GM12874 (cell line): ENCODE results near the gene PGP.

ENCODE experiments used
- TF ChIP-seq, protein P1 (sequence below): IDR thresholded peaks from 2 replicates; pipeline ENCODE4 v1.5.1; 2011; ENCODE audit warnings: low read depth, mild to moderate bottlenecking, control low read depth, low read length, moderate library complexity; ENCODE audit not compliant: insufficient read depth

Gene PGP

DNA sequence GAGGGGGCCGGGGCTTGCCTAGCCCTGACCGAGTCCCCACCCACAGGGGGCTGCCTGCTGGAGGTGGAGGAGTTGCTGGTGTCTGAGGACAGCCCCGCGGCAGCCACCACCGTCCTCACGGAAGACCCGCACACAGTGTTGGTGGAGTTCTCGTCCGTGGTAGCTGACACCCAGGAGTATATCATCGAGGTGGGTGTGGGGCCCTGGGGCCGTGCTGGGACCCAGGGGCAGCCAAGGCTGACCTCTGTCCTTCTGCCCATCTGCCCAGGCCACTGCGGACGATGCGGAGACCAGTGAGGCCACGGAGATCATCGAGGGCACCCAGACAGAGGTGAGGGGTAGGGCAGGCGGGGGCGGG, 20.2 kb upstream of the PGP start:
- TF ChIP-seq, protein P1, sequence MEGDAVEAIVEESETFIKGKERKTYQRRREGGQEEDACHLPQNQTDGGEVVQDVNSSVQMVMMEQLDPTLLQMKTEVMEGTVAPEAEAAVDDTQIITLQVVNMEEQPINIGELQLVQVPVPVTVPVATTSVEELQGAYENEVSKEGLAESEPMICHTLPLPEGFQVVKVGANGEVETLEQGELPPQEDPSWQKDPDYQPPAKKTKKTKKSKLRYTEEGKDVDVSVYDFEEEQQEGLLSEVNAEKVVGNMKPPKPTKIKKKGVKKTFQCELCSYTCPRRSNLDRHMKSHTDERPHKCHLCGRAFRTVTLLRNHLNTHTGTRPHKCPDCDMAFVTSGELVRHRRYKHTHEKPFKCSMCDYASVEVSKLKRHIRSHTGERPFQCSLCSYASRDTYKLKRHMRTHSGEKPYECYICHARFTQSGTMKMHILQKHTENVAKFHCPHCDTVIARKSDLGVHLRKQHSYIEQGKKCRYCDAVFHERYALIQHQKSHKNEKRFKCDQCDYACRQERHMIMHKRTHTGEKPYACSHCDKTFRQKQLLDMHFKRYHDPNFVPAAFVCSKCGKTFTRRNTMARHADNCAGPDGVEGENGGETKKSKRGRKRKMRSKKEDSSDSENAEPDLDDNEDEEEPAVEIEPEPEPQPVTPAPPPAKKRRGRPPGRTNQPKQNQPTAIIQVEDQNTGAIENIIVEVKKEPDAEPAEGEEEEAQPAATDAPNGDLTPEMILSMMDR: no peak

DNA sequence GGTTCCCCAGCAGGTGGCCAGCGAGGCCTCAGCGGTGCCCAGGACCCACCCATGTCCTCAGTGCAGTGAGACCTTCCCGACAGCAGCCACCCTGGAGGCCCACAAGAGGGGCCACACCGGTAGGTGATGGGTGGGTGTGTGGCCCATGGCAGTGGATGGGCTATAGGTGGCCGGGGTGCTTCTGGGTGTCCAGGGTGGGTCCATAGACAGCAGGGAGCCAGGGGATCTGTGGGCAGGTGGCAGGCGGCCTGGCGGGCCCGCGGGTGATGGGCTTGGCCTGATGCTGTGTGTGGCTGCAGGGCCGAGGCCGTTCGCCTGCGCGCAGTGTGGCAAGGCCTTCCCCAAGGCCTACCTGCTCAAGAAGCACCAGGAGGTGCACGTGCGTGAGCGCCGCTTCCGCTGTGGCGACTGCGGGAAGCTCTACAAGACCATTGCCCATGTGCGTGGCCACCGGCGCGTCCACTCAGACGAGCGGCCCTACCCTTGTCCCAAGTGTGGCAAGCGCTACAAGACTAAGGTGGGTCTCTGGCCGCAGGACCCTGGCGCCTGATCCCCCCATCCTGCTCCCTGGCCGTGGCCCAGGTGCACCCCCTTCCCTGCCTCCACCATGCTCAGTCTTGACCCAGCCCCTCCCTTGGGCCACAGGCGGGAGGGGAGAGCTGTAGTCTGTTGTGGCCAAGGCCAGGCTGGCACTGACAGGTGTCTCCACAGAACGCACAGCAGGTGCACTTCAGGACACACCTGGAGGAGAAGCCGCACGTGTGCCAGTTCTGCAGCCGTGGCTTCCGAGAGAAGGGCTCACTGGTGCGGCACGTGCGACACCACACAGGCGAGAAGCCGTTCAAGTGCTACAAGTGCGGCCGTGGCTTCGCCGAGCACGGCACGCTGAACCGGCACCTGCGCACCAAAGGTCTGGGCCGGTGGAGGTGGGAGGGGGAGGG, 19.5 kb upstream of the PGP start:
- TF ChIP-seq, protein P1: no peak

DNA sequence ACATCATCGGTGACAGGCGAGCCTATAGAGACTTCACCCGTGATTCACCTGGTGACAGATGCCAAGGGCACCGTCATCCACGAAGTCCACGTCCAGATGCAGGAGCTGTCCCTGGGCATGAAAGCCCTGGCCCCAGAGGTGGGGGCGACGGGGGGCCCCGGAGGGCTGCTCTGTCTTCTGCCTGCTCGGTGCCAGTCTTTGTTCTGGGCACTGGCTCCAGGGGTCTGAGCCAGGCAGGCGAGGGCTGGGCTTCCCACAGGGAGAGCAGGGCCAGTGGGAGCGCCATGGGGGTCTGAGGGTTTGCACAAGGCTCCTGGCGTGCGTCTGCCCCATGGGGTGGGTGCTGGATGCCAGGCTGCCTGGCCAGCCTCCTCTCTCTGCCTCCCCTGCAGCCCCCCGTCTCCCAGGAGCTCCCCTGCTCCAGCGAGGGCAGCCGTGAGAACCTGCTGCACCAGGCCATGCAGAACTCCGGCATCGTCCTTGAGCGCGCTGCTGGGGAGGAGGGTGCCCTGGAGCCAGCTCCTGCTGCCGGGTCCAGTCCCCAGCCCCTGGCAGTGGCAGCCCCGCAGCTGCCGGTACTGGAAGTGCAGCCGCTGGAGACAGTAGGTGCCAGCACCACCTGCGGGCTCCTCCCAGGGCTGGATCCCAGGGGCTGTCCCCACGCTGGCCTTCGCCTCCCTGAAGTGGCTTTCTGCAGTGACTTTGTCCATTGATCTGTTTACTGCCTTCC, 18.6 kb upstream of the PGP start:
- TF ChIP-seq, protein P1: no peak

DNA sequence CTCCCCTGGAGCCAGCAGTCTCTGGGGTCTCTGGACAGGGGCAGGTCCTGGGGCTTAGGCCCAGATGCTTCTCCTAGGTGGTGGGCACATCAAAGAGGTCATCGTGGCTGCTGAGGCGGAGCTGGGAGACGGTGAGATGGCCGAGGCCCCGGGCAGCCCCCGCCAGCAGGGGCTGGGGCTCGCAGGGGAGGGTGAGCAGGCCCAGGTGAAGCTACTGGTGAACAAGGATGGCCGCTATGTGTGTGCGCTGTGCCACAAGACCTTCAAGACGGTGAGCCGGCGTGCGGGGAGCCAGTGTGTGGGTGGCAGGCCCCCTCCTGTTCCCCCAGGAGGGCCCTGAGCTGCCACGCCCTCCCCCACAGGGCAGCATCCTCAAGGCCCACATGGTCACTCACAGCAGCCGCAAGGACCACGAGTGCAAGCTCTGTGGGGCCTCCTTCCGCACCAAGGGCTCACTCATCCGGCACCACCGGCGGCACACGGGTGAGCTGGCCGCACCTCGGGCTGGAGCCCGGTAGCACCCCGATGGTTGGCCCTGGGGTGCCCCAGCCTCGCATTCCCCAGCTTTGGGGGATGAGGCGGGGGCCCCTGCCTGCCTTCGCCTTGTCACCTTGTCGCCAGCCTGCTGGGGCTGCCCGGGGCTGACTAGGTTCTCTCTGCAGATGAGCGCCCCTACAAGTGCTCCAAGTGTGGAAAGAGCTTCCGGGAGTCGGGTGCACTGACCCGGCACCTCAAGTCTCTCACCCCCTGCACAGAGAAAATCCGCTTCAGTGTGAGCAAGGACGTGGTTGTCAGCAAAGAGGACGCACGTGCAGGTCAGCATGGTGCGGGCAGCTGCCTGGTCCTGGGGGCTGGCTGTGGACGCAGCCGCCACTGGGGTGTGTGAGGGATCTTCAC, 17.7 kb upstream of the PGP start:
- TF ChIP-seq, protein P1: no peak

DNA sequence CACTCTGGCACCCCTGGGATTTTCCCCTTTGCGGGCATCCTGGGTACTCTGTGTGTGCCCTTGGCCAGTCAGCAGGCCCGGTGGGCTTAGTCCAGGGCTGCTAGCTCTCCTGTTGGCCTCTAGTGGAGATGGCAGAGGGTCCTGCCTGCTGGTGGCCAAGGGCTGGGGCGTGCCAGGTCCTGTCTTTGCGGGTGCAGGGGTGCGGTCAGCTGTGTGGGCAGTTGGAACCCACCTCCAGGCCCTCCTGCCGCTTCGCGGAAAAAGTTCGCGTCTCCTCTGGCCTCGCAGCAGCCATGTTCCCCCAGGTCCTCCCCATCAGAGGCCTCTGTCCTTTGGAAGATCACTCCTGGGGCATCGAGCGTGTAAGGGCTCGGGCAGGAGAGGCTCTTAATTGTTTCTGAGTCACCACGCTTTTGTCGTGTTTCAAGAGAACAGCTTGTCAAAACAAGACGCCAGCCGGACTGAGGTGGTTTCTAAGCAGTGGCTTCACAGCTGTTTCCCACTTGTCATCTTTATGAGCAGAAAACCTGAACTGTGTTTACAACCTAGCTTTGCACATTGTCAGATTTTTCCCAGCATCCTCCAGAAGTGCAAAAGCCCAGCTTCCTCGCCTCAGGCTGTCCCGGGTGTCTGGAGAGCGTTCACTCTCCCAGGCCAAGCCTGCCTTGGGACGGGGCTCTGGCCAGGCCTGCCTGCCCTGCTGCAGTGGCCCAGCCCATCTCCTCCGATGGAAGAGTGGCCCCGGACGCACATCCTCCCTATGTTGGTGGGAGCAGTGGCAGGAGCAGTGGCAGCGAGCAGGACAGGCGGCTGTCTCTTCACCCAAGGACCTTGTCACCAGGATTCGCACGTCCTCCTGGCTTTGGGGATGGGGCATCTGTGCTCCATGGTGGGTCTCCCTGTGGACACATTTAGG, 16.6 kb upstream of the PGP start:
- TF ChIP-seq, protein P1: no peak

DNA sequence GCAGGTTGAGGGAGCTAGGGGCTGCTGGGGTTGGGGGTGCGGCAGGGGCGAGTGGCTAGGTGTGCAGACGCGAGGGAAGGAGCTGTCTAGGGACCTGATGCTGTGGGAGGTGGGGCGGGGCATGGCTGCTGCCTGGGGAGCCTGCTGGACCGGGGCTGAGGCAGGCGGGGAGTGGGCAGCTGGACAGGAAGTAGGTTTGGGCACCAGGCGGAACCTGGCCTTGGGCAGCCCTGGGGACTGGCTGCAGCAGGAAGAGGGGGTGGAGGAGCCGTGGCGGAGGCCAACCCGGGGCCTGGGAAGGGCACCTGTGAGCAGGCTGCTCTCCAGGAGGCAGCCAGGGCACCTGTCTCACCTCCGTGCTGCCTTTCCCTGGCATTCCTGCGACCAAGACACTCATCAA, 15.7 kb upstream of the PGP start:
- TF ChIP-seq, protein P1: no peak
